ENCODE data around the gene CCNQ.

CCNQ gene

DNA sequence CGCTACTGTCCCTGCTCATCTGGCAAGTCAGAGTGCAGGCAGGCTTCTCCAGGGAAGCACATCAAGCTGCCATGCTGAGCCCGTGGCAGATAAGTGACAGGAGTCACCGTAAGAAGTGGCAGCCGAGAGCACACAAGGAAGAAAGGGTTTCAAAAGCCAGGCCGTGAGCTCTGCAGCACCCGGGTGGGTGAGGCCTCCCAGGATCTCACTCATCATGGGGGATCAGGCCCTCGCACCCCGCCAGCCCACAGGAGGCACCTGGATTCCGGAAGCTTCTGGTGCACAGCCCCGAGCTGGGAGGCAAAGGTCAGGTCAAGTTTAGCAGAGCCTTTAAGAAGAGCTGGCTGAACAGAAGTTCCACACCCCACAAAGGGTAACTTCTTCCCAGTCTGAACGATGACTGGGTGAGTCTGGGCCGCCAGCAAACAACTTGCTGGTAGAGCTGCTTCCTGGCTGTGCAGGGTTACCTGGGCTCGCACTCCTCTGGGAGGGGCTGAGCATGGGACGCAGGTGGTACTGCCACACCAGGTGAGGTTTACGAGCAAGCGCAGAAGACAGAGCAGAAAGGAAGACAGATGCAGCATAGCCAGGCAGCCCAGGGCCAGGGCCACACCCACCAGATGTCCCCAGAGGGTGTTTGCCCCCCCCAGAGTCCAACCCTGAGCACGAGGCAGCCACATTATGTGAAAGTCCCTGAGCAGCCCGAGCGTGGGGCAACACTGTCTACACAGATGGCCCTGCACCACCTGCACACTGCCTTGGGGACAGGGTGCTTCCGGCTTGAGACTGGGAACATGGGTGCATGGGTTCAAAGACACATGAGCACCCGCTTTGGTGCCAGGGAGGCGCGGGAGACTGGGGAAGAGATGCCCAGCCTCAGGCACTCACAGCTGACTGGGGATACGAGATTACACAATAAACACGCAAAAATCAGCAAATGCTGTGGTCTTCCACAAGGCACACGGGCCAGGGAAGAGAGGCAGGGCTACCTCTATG lies 7.7 kb downstream of the CCNQ start:
- H3K9me3 ChIP-seq (ENCODE audit: control insufficient read depth, insufficient read depth, low read length), result no peaks in the 10 kb centered on the region
- H3K79me2 ChIP-seq (ENCODE audit: control insufficient read depth, low read length), result peaks cover 2% of the 10 kb centered on the region
- no peaks in the 10 kb centered on the region for H4K20me1 ChIP-seq (ENCODE audit: control insufficient read depth, insufficient read depth, low read depth, low read length)
- no peaks in the 10 kb centered on the region for H3F3A ChIP-seq (ENCODE audit: control insufficient read depth, insufficient read depth)
- no peak overlapping the region for H3K4me3 ChIP-seq (ENCODE audit: low read length)
- H3K27me3 ChIP-seq (ENCODE audit: control insufficient read depth, low read length), result no peaks in the 10 kb centered on the region
- TF ChIP-seq EZH2phosphoT487 (IDR thresholded peaks at IDR 0.05; ENCODE audit: borderline replicate concordance, low read length), result no peak
- TF ChIP-seq, protein P1, sequence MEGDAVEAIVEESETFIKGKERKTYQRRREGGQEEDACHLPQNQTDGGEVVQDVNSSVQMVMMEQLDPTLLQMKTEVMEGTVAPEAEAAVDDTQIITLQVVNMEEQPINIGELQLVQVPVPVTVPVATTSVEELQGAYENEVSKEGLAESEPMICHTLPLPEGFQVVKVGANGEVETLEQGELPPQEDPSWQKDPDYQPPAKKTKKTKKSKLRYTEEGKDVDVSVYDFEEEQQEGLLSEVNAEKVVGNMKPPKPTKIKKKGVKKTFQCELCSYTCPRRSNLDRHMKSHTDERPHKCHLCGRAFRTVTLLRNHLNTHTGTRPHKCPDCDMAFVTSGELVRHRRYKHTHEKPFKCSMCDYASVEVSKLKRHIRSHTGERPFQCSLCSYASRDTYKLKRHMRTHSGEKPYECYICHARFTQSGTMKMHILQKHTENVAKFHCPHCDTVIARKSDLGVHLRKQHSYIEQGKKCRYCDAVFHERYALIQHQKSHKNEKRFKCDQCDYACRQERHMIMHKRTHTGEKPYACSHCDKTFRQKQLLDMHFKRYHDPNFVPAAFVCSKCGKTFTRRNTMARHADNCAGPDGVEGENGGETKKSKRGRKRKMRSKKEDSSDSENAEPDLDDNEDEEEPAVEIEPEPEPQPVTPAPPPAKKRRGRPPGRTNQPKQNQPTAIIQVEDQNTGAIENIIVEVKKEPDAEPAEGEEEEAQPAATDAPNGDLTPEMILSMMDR (IDR thresholded peaks at IDR 0.05; ENCODE audit: low read depth, low read length, poor library complexity, severe bottlenecking), result no peak
- no peak overlapping the region for H3K4me2 ChIP-seq (ENCODE audit: low read length)
- peaks cover 13% of the 10 kb centered on the region; the same call in 1 of the 2 replicates for H3K36me3 ChIP-seq (ENCODE audit: control insufficient read depth, low read length)
- no peaks in the 10 kb centered on the region for H3K4me1 ChIP-seq (ENCODE audit: control insufficient read depth, low read length)
- H3K9me2 ChIP-seq (replicated peaks; ENCODE audit: control insufficient read depth, low read length), result no peaks in the 10 kb centered on the region
- no peak overlapping the region for H3K27ac ChIP-seq (ENCODE audit: low read depth, low read length)

DNA sequence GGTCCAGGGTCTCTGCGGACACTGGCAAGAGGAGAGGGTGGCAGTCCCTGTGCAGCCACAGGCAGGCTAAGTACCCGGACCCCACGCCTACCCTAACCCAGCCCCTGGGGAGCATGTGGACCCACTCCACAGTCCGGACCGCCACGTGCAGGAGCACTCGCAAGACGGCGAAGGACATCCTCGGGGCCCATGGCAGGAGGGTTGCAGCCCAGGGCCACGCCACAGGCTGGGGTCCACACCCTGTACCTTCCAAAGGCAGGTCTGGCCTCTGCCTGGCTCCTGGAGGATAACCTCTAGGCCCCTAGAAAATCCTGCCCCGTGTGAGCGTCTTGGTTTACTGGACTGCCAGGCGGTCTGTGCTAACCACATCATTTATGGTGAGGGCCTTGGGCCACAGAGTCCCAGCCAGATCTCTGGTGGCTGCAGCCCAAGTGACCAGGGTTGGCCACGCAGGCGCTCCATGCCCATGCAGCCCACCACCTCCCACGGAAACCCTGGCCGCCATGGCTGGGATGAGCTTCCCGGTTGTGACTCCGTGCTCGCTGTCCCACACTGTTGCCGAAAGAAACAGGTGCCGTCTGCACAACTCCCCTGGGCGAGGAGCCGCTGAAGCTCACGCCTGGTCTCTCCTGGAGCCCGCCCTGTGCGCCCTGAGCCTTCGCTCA lies 10.0 kb downstream of the CCNQ start:
- no peaks in the 10 kb centered on the region for H3K9me3 ChIP-seq (ENCODE audit: control insufficient read depth, insufficient read depth, low read length)
- H3K4me3 ChIP-seq (ENCODE audit: low read length), result no peak overlapping the region
- TF ChIP-seq, protein P1 (IDR thresholded peaks at IDR 0.05; ENCODE audit: low read depth, low read length, poor library complexity, severe bottlenecking), result no peak
- no peak for TF ChIP-seq EZH2phosphoT487 (IDR thresholded peaks at IDR 0.05; ENCODE audit: borderline replicate concordance, low read length)
- H3K36me3 ChIP-seq (ENCODE audit: control insufficient read depth, low read length), result peaks cover 4% of the 10 kb centered on the region; the same call in 1 of the 2 replicates
- no peaks in the 10 kb centered on the region for H3F3A ChIP-seq (ENCODE audit: control insufficient read depth, insufficient read depth)
- no peak overlapping the region for H3K27ac ChIP-seq (ENCODE audit: low read depth, low read length)
- H3K4me2 ChIP-seq (ENCODE audit: low read length), result no peak overlapping the region
- no peaks in the 10 kb centered on the region for H3K79me2 ChIP-seq (ENCODE audit: control insufficient read depth, low read length)
- H3K27me3 ChIP-seq (ENCODE audit: control insufficient read depth, low read length), result no peaks in the 10 kb centered on the region
- H4K20me1 ChIP-seq (ENCODE audit: control insufficient read depth, insufficient read depth, low read depth, low read length), result no peaks in the 10 kb centered on the region
- H3K4me1 ChIP-seq (ENCODE audit: control insufficient read depth, low read length), result no peaks in the 10 kb centered on the region
- no peaks in the 10 kb centered on the region for H3K9me2 ChIP-seq (replicated peaks; ENCODE audit: control insufficient read depth, low read length)

DNA sequence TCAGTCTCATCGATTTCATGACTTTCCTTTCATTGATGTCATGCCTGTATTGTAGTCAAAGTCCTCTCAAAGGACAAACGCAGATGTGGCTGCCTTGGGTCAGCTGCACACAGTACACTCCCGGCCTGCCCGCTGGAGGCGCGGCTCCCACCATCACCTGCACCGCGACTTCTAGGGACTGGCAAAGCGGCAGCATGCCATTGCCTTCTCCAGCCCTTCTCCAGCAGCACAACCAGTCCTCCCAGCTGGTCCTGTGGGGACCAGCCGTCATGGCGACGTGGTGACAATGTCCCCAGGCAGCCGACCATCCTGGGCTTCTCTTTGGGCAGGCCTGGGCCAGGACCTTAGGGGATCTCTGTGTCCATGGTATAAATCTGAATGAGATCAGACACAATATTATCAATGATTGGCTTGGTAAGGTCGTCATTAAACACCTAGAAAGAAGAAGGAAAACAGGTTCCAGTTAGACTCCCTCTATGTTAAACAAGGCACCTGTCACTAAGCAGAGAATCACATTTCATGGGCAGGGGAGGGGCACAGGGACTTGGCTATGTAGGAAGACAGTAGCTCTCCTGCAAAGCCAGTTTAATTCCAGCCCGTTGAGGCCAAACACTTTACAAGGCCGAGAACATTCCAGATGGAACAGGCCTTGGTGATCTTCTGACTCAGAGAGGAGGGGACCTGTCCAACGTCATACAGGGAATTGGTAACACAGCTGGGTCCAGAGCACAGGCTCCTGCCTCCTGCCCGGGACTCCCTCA lies 10.7 kb downstream of the CCNQ start:
- no peaks in the 10 kb centered on the region for H3K27me3 ChIP-seq (ENCODE audit: control insufficient read depth, low read length)
- no peak overlapping the region for H3K27ac ChIP-seq (ENCODE audit: low read depth, low read length)
- H4K20me1 ChIP-seq (ENCODE audit: control insufficient read depth, insufficient read depth, low read depth, low read length), result no peaks in the 10 kb centered on the region
- H3K79me2 ChIP-seq (ENCODE audit: control insufficient read depth, low read length), result no peaks in the 10 kb centered on the region
- no peaks in the 10 kb centered on the region for H3K9me3 ChIP-seq (ENCODE audit: control insufficient read depth, insufficient read depth, low read length)
- no peaks in the 10 kb centered on the region for H3F3A ChIP-seq (ENCODE audit: control insufficient read depth, insufficient read depth)
- TF ChIP-seq EZH2phosphoT487 (IDR thresholded peaks at IDR 0.05; ENCODE audit: borderline replicate concordance, low read length), result no peak
- no peak overlapping the region for H3K4me2 ChIP-seq (ENCODE audit: low read length)
- no peaks in the 10 kb centered on the region; the same call in 1 of the 2 replicates for H3K36me3 ChIP-seq (ENCODE audit: control insufficient read depth, low read length)
- H3K9me2 ChIP-seq (replicated peaks; ENCODE audit: control insufficient read depth, low read length), result no peaks in the 10 kb centered on the region
- H3K4me3 ChIP-seq (ENCODE audit: low read length), result no peak overlapping the region
- H3K4me1 ChIP-seq (ENCODE audit: control insufficient read depth, low read length), result peaks cover 7% of the 10 kb centered on the region

Data from DOHH2 (cell line).